Fibroblast of lung (primary cell): ENCODE measurements around the gene TRAT1. TPM values are rescaled to one million over a fixed set of nuclear protein-coding genes. Genes with fewer than 3 reads are reported as not detected.
"Not testable (repeated sequence)": the region's sequence is repeated elsewhere in the genome, so short reads cannot be mapped to it uniquely, and the experiment has no call there.

Experiments
- DNase-seq, 2 donors: peaks; one replicate each; pipeline versions ENCODE4 v3.0.0 to v3.0.0-alpha.2; 2010; ENCODE audit warnings: low read depth in 2 of 2
- H2AFZ ChIP-seq: 2 replicates; pipeline ENCODE4 v1.5.1; 2012; ENCODE audit warnings: low read length, control low read depth, inconsistent platforms
- H3K27ac ChIP-seq: 2 replicates; pipeline ENCODE4 v1.5.1; 2011; ENCODE audit warnings: low read length, control low read depth; ENCODE audit not compliant: insufficient read depth
- H3K27me3 ChIP-seq: 2 replicates; pipeline ENCODE4 v1.5.1; 2011; ENCODE audit warnings: mild to moderate bottlenecking, low read length; ENCODE audit not compliant: control insufficient read depth, insufficient read depth
- H3K36me3 ChIP-seq: 2 replicates; pipeline ENCODE4 v1.5.1; 2011; ENCODE audit warnings: low read length; ENCODE audit not compliant: control insufficient read depth, insufficient read depth
- H3K4me1 ChIP-seq: 2 replicates; pipeline ENCODE4 v1.5.1; 2011; ENCODE audit warnings: low read length; ENCODE audit not compliant: control insufficient read depth, insufficient read depth; ENCODE audit errors: extremely low read depth
- H3K4me2 ChIP-seq: 2 replicates; pipeline ENCODE4 v1.5.1; 2011; ENCODE audit warnings: low read length, control low read depth; ENCODE audit not compliant: insufficient read depth; ENCODE audit errors: extremely low read depth
- H3K4me3 ChIP-seq, 4 experiments: fragments of 200-600 bp in 1 of 4; sonication (generic) in 1 of 4; replicated peaks in 1 of 4; 2 replicates each; pipeline ENCODE4 v1.5.1; 2011 to 2016; ENCODE audit warnings: low read length in 4 of 4, low read depth in 3 of 4, mild to moderate bottlenecking in 3 of 4, control low read depth in 2 of 4, inconsistent platforms in 1 of 4, mixed read lengths in 1 of 4; ENCODE audit not compliant: insufficient read depth in 1 of 4; ENCODE audit errors: control extremely low read depth in 1 of 4
- H3K79me2 ChIP-seq: 2 replicates; pipeline ENCODE4 v1.5.1; 2012; ENCODE audit warnings: mild to moderate bottlenecking, low read length, inconsistent platforms; ENCODE audit not compliant: control insufficient read depth, insufficient read depth
- H3K9ac ChIP-seq: 2 replicates; pipeline ENCODE4 v1.5.1; 2011; ENCODE audit warnings: mild to moderate bottlenecking, low read length, control low read depth; ENCODE audit not compliant: insufficient read depth
- H3K9me3 ChIP-seq: 2 replicates; pipeline ENCODE4 v1.5.1; 2012; ENCODE audit warnings: low read depth, low read length; ENCODE audit not compliant: control insufficient read depth, insufficient read depth
- H4K20me1 ChIP-seq: 2 replicates; pipeline ENCODE4 v1.5.1; 2011; ENCODE audit warnings: low read length; ENCODE audit not compliant: control insufficient read depth, insufficient read depth; ENCODE audit errors: extremely low read depth
- EZH2 ChIP-seq: IDR thresholded peaks from 2 replicates; pipeline ENCODE4 v1.5.1; 2012; ENCODE audit warnings: low read length, control low read depth, mild to moderate bottlenecking; ENCODE audit errors: missing control alignments
- polyA plus RNA-seq, 2 donors: library from polyadenylated mRNA; depleted of rRNA in 1 of 2; stranded (reverse) in 1 of 2; unstranded in 1 of 2; fragments of >200 nt; gene quantifications; 2 replicates each; pipeline ENCODE4 v1.2.1, GENCODE V29; 2011 to 2012; ENCODE audit warnings: missing spikeins in 1 of 2
- total RNA-seq: library from RNA; depleted of rRNA; stranded (reverse); fragments of >200 nt; gene quantifications from 2 replicates; pipeline ENCODE4 v1.2.1, GENCODE V29; 2014
- TF ChIP-seq, protein P1 (sequence below), 2 donors: IDR thresholded peaks in 1 of 2; conservative IDR thresholded peaks in 1 of 2; 1 replicate in 1 of 2; 2 replicates in 1 of 2; pipeline ENCODE4 v1.5.1; 2011 to 2012; ENCODE audit warnings: low read length in 2 of 2, control low read depth in 1 of 2, inconsistent platforms in 1 of 2, low read depth in 1 of 2, mild to moderate bottlenecking in 1 of 2

Gene TRAT1
- total and polyA plus RNA-seq, 2 donors (not counting 1 experiment from before 2014, with no cell fraction given) = not detected

DNA sequence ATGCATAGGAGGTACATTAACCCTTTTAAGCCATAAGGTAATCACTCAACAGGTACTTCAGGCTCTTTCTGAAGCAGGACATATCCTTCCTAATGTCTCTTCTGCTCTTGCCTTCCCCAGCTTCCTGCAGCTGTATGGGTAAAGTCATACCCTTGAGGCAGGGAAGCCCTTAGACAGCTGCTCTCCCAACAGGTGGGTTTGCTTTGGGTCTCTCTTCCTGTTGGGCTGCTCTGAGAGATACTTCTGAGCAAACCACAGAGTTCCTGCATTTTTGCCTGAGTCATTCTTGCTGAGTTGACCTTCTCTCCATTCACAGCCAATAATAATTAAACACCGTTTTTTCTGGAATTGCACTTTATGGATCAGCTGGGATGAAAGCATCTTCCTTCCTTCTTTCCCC is 2.0 kb upstream of the TRAT1 start:
- H3K27ac ChIP-seq = no peak overlapping the region
- no peak for DNase-seq
- no peaks in the 10 kb centered on the region for H3K79me2 ChIP-seq
- no peaks in the 10 kb centered on the region for H4K20me1 ChIP-seq
- no peaks in the 10 kb centered on the region for H3K36me3 ChIP-seq
- H3K9me3 ChIP-seq = no peaks in the 10 kb centered on the region
- no peak overlapping the region for H2AFZ ChIP-seq
- no peak overlapping the region for H3K4me3 ChIP-seq
- no peaks in the 10 kb centered on the region for H3K27me3 ChIP-seq
- no peaks in the 10 kb centered on the region for H3K4me1 ChIP-seq
- no peak for TF ChIP-seq EZH2
- TF ChIP-seq, protein P1, sequence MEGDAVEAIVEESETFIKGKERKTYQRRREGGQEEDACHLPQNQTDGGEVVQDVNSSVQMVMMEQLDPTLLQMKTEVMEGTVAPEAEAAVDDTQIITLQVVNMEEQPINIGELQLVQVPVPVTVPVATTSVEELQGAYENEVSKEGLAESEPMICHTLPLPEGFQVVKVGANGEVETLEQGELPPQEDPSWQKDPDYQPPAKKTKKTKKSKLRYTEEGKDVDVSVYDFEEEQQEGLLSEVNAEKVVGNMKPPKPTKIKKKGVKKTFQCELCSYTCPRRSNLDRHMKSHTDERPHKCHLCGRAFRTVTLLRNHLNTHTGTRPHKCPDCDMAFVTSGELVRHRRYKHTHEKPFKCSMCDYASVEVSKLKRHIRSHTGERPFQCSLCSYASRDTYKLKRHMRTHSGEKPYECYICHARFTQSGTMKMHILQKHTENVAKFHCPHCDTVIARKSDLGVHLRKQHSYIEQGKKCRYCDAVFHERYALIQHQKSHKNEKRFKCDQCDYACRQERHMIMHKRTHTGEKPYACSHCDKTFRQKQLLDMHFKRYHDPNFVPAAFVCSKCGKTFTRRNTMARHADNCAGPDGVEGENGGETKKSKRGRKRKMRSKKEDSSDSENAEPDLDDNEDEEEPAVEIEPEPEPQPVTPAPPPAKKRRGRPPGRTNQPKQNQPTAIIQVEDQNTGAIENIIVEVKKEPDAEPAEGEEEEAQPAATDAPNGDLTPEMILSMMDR (conservative IDR thresholded peaks at IDR 0.05 in 1 of 2, IDR thresholded peaks at IDR 0.05 in 1 of 2; ENCODE audit: low read depth in 1 of 2, low read length in 2 of 2) = no peak
- no peak overlapping the region for H3K4me2 ChIP-seq
- H3K9ac ChIP-seq = no peak overlapping the region

DNA sequence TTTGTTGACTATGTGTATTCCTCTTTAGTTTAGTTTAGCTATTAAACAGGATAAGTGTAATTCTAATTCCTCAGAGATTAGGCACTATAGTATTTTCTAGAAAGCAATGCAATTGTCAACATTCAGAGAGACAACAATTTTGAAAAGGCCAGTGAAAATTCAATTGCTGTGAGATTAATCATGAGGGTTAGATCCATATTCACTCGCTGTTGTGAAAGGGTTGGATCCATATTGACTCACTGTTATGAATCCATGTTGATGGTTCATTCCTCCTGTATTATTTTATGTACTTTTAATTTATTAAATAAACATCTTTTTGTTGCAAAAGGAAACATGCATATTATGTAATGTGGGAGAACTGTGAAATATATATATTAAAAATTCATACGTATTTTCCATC is 641 bp downstream of the TRAT1 start:
- no peaks in the 10 kb centered on the region for H3K36me3 ChIP-seq
- TF ChIP-seq EZH2 = no peak
- TF ChIP-seq, protein P1 (conservative IDR thresholded peaks at IDR 0.05 in 1 of 2, IDR thresholded peaks at IDR 0.05 in 1 of 2; ENCODE audit: low read depth in 1 of 2, low read length in 2 of 2) = no peak

DNA sequence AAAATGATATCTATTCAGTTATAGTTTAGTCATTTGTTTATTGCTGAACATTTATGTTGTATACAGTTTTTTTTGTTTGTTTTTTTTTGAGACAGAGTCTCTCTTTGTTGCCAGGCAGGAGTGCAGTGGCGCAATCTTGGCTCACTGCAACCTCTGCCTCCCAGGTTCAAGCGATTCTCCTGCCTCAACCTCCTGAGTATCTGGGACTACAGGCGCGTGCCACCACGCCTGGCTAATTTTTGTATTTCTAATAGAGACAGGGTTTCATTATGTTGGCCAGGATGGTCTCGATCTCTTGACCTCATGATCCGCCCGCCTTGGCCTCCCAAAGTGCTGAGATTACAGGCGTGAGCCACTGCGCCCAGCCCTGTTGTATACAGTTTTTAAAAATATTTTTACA is 1.2 kb downstream of the TRAT1 start:
- H2AFZ ChIP-seq, H3K36me3 ChIP-seq, H3K4me3 ChIP-seq, H3K27ac ChIP-seq, H3K27me3 ChIP-seq, DNase-seq, H3K79me2 ChIP-seq, H3K4me2 ChIP-seq, H4K20me1 ChIP-seq, H3K9me3 ChIP-seq, H3K4me1 ChIP-seq, H3K9ac ChIP-seq: not testable (repeated sequence)

More for the DNA sequence above, 641 bp downstream of the TRAT1 start:
- Histone ChIP-seq H3K27me3 (no peaks in the 10 kb centered on the region), H3K27ac (no peak overlapping the region), H3K4me2 (no peak overlapping the region), H3K9me3 (no peaks in the 10 kb centered on the region), H3K4me3 (no peak overlapping the region), H3K9ac (no peak overlapping the region), H3K4me1 (no peaks in the 10 kb centered on the region), H2AFZ (no peak overlapping the region), H4K20me1 (no peaks in the 10 kb centered on the region), H3K79me2 (no peaks in the 10 kb centered on the region)
- no peak for DNase-seq
